Pulmonary artery endothelial cell (primary cell): Measurements from ENCODE around the gene ABCC4. TPM values are rescaled to one million over a fixed set of nuclear protein-coding genes. Genes with fewer than 3 reads are reported as not detected.

Experiments used
- DNase-seq: peaks from one replicate; pipeline ENCODE4 v3.0.0-alpha.2; 2011; ENCODE audit warnings: low read depth, low spot score
- total RNA-seq: library from RNA; depleted of rRNA; stranded (reverse); fragments of >200 nt; gene quantifications from 2 replicates; pipeline ENCODE4 v1.2.3, GENCODE V29; 2014

Gene ABCC4
- total RNA-seq, 1 donor from 2014 or later: 32.4 TPM

DNA sequence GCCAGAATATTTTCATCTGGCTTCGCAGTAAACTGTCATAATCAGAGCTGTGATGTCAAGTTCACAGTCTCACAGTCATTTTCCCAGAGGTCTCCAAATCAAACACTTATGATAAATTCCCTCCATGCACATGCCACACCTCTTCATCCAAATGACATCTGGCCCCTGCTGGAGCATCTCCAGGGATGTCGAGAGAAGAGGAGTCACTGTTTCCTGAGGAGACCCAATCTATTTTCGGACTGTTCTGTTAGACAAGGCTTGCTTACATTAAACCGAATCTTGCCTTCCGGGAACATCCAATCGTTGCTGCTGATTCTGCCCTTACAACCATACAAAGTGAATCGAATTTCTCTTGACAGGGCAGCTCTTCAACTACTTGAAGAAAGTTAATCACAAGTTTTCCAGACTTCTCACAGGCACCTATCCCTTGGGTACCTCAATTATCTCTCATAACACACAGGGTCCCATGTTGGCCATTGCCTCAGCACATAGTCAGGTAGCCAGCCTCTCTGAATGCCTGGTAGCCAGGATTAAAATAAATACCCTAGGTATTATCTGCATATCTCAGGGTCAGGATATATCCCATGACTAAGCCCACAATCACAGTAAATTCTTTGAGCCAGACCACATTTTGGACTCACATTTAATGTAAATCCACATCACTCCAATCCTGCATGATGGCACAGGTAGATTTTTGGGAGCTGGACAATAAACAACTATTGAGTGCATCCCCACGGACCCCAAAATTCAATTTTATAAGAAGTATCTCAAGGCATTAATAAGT lies 182.5 kb downstream of the ABCC4 start:
- DNase-seq: no peak

DNA sequence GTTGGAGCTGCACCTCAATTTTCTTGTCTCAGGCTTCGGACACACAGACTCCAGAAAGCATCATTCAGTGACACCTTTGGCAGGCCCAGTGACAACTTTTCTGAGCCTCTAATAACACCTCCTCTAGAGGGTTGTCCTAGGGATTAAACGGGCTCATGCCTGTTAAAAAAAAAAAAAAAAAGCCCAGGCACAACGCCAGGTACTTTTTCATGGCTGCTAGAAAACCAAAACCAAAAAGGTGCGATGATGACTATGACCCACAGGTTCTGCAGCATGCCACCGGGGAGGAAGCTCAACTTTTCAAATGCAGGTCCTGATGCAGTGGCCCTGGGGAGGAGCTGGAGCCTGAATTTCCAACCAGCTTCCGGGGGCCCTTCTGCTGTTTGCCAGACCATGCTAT lies 184.2 kb downstream of the ABCC4 start:
- DNase-seq: no peak

DNA sequence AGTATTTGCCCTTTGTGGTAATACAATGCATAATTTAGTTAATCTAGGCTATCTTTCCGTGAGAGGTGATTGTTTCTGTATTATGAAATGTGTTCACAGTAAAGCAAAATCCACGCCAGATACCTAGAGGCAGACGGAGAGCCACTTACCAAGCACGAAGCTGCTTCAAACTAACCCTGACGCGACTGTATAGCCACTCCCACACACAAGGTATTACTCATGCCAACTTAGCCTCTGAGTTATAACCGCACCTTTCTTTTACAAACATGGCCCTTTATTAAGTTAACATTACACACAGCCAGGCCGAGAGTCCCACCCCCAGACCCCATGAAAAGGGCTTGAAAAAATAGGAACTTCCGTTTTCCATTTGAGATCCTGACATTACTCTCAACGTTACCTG lies 185.7 kb downstream of the ABCC4 start:
- DNase-seq: no peak

DNA sequence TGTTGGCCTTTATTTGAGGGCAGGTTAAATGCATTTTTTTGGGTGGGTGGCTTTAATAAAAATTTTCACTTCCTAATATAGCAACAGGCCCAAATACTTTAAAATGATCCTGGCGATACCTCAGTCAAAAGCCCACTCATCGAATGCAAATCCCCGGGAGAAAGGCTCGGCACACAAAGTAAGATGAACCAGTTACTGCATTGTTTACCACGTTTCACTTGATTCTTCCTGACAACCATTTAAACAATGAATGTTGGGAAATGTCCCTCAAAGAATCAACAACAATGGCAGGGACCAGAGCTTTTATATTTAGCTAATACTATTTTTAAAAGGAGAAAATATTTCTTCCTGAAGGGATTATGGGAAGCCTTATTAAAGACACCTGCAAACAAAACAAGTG lies 187.7 kb downstream of the ABCC4 start:
- DNase-seq: no peak

DNA sequence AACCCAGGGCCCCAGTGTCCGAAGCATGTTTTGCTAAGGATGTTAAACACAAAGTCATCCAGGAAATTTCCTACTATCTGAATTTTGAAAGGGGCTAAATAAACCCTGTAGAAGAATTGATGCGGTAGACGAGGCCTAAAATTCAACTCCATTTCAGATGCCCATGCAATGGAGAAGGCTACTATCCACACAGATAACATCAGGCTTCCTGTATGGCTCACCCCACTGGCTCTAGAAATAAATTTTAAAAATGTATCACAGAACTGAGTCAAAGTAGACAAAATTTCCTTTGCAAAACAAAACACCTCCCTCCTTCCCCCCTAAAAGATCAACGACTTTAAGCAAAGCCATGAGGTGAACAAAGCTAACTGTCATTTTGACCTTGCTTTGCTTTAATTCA lies 188.4 kb downstream of the ABCC4 start:
- DNase-seq: no peak

DNA sequence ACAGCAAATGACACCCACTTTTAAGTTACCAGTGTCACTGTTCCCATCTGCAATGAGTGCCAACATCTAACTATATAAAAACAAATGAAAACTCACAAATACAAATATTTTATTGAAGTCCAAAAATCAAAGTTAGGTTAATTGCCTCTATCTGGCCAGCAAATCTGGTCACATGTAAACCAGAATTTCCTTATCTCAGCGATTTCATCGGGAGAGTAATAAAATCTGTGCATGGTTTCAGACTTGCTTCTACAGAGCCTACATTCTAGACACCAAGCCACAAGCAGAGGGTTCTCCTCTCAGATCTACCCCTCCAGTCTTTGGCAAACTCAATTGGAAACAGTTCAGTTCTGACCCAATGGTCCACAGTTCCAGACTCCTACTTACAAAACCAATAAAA lies 189.6 kb downstream of the ABCC4 start:
- no peak for DNase-seq

DNA sequence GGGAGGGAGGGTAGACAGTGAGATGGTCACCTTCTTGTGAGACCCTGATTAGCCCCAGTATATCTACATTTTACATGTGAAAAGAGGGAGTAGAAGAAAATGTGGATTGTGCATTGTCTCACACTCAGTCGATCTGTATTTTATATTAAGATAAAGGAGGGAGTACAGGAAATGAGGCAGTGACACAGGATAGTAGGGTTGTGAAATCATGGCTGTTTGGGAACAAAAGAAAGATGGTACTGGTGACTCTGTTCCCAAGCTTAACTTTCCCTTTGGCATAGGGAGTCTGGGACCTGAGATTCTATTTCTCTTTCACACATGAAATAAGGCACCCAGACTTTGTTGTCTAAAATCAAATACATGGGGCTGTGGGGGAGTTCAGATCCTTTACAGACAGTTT lies 194.7 kb downstream of the ABCC4 start:
- DNase-seq: no peak

DNA sequence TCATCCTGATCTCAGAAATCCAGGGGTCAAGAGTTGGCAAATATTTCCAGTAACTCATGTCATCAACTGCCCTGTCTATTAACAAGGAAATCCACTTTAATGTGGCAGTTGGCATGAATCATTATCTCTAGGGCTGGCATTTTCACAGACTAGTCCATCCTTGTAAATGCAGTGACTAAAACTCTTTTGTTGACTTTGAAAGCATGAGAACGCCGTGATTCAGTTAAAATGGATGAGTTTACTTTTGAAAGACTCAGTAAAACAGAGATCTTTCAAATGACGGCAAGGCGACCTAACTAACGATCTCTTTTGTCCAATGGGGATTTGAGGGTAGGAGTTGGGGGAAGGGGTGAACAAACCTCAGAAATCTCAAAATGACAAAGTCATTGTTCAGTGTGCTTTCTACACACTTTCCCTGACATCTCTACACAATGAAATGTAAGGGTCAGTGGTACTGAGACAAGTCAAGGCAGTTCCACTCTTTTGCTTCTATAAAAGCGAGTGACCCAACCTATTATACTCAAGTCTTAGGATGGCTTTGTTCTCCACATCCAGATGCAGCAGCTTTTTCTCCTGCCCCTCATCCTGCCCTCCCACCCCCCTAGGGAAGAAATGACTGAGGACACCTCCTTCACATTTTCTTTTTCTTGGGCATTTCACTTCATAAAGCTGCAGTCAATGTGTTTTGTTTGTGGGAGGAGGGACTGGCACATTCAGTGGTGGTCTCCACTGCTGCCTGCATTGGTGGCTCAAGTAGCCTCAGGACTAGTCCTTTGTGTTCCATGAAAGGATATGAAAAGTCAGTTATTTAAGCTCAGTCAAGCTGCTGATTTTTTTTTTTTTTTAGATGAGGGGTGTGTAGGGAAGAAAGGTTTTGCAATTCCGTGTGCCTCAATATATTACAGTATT lies 200.5 kb downstream of the ABCC4 start:
- no peak for DNase-seq

DNA sequence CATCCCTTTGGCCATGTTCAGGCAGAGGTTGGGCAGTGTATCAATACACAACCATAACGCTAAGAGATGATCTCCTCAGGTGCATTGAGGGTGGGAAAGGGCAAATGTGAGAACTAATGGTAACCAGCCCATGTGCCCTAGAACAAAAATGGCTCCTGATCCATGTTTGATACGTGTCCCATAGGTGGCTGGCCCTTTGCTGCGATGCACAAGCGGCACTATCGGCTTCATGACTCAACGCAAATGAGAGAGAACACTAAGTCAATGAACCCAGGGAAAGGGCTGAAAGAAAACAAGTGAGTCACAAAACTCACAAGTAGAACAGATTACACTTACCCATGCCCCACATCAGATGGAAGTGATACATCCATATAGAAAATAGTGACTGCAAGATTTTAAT lies 201.7 kb downstream of the ABCC4 start:
- peak; percentile 47 for DNase-seq

DNA sequence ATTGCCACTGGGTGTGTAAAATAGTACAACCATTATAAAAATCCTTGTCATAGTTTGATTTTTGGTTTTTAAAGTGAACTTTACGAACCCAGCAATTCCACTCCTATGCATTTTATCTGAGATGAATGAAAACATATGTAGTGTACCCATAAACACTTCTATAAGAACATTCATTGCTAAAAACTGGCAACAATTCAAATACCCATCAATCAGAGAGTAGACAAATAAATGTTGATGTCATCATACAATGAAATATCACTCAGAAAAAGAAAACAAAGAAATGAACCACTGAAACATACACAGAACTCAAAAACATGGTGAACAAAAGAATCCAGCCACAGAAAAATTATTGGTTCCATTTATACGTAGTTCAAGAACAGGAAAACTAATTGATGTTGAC lies 202.3 kb downstream of the ABCC4 start:
- DNase-seq: no peak

DNA sequence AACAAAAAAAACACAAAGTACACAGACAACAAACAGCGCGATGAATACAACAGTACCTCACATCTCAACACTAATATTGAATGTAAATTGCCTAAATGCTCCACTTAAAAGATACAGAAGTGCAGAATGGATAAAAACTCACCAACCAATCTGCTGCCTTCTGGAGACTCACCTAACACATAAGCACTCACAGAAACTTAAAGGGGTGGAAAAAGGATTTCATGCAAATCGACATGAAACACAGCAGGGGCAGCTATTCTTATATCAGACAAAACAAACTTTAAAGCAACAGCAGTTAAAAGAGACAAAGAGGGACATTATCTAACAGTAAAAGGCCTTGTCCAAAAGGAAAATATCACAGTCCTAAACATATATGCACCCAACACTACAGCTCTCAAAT lies 209.5 kb downstream of the ABCC4 start:
- DNase-seq: no peak

DNA sequence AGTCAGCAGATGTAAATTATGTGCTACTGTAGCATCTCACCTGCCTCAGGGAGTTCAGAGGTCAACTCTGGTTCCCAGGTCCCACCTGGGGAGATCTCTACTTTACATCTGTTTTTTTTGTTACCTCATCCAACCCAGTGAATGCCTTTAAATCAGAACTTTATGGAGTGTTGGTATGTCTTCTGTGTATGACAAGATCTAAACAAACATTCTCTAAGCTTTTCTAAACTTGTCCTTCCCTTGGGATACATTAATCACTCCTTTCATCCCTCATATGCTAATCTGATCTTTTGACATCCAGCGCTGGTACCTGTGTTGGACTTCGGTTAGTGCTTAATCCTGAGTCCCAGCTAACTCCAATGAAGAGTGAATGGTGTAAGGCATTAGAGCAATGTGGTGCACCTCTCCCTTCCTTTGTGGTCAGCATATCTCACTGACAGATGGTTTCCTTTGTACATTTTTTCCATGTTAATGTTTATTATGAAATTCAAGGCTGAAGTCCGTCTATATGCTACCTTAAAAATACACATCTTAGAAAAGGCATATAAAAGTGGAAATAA lies 213.4 kb downstream of the ABCC4 start:
- DNase-seq: peak; percentile 46

DNA sequence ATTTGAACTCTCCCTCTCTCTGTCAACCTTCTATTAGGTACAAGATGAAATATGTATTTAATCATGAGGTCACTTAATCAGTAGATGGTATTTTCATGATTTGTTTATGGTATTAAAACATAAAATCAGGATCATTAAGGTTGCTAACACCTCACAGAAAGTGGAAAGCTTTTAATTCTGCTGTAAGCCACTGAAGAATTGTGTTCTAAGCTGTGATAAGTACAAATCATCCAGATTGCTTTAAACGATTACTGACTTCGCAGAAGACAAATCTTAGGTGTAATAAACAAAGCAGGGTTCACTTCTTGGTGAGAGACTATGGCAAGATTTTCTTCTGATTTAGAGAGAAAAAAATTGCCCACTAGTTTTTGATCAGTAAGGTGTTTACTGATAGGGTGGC lies 214.5 kb downstream of the ABCC4 start:
- DNase-seq: no peak

DNA sequence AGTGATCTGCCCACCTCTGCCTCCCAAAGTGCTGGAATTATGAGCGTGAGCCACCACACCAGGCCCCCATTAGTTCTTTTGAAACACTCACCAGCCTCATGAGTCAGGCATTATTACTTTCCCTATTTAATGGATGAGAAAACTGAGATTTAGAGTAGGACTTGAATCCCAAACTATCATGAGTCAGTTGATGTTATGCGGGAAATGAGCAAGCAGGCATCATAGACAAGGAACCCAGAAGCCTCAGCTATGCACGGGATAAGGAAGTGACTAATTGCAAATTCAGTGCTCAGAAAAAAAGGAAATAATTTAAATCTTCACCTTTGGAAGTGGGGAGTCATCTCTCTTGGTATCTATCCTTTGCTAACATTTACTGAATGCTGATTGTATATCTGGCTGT lies 217.5 kb downstream of the ABCC4 start:
- peak; percentile 67 for DNase-seq

DNA sequence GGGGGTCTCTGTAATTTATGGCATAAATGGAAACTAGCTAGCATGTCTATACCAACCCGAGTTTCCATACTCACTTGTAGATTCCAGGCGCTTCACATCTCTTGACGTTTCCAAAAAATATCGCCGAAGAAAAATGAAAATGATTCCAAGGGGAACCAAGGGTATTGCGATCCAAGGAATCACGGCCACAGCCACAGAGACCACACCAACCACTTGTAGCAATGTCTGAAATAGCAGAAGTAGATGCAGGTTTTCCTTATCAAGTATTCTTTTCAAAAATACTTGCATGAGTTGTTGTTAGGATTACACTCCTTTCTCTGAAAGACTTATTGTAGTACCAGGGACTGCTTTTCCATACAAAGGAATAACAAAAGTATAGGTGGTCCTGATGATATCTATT lies 218.2 kb downstream of the ABCC4 start:
- no peak for DNase-seq

DNA sequence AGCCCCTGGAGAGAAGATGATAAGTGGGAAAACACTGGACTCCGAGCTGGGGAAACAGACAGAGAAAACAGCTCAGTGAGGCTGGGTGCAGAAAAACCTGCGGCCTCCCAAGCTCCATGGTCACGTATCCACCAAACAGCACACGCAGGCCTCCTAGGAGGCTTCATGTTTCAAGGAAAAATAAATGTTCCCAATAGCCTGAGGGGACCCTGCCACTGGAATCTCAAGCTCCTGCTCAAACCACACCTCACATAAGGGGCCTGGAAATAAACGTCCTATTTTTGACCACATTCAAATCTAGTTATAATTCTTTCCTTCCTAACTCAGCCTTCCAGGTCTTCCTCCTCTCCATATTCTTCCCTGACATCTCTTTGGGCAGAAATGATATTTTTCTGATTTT lies 225.7 kb downstream of the ABCC4 start:
- no peak for DNase-seq

DNA sequence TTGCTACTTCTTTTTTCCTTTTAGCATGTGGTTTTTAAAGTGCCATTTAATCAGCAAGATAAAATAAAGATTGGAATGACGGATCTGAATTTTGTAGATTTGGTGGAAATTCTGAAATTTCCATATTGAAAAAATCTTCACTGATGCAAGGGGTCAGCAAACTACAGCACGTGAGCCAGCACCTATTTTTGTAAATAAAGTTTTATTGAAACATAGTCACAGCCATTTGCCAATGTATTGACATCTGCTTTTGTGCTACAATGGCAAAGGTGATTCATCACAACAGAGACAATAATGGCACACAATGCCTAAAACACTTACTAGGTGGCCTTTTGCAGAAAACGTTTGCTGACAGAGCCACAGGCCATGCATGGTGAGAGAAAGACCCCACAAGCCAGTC lies 226.4 kb downstream of the ABCC4 start:
- no peak for DNase-seq

DNA sequence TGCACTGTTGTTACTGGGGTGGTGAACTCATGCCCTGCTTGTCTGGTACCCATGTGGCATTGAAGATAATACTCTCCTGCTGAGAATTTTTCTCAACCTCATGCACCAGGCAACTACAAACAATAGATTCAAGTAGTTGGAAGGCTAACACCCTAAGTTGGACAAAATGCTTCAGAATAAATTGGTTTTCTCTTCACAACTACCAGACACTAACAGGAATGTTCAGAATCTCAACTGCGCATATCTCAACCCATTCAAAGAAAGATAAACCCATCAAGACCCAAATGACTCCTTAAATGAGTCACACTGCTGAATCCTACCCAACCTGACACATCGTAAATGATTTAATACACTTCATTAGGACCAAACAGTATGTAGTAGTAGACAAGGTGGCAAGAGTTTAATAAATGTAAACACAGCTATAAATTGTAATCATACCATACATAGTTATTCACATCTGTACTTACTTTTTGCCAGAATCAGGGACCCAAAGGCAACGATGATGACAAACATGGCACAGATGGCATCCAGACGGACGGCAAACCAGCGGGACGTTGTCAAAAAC lies 227.4 kb downstream of the ABCC4 start:
- DNase-seq: no peak

DNA sequence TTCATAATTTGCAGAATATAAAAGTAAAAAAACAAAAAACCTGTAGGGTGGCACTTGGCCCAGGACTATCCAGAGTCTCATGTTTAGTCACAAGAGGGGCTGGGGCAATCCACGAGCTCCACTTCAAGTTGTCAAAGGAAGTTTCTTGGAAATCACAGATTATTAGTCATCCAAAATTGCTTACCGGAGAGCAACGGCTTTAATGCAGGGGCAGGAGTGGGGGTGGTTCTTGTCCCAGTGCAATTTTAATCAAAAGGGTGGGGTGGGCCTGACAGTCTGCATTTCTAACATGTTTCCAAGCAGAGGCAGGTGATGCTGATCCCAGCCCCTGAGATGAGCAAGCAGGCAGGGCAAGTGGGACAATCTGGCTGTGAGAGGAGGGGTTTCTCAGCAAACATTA lies 233.9 kb downstream of the ABCC4 start:
- no peak for DNase-seq

DNA sequence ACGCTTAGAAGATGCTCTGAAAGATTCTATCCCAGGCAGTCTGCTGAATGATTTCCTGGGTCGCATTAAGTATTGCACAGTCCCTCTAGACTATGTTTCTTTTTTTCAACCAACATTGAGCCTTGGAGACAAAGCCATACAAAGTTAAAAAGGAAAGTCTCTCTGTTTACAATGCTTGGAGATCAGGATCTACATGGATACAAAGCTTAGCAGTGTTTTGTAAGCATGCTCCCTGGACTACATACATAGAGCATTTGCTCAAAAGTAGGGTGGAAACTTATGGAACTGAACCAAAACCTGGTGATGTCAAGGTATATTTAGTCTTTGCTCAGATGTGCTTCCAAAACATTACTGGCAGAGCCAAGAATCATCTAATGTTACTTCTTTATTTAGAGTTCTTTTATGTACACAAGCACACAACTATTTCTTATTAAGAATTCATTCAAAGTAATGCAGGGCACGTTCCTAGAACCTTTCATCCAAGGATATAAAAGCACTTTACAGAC lies 241.2 kb downstream of the ABCC4 start:
- DNase-seq: no peak

DNA sequence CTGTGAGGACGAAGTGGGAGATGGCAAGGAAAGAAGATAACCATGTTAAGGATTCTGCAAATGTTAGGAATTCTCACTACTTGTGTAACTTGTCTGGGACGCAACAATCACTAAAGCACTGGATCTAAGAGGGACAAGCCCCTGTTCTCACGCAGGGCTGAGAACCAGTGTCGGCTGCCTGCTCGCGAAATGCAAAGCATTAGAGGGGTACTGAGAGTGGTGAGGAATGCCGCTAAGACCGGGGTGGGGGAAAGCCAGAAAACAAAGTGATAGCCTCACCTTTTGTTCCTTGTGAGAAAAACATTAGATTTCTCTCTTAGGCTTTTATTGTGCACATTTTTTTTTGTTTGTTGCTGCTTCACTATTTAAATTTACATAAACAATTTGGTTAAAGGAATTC lies 241.9 kb downstream of the ABCC4 start:
- DNase-seq: no peak

DNA sequence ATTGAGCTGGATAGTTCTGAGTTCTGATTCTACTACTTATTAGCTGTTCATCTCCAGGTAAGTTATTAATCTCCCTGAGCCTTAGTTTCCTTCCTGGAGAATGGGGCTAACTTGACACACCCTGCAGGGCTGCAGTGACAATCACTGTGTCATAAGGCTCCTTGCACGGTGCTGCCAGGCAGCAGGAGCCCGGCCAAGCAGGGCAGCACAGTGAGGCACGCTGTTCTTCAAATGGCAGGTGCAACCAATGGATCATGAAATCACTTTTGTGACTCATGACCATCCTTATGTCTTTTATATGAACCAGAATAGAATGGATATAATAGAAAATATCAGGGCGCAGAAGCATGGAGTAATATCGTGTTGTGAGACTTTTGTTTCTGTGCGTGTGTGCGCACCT lies 242.6 kb downstream of the ABCC4 start:
- DNase-seq: no peak
